BJ (cell line): ENCODE measurements around the gene SERPINC1. TPM values are rescaled to one million over a fixed set of nuclear protein-coding genes. Genes with fewer than 3 reads are reported as not detected.

Experiments used
- CTCF ChIA-PET: fragments of 350-600 bp; formaldehyde crosslinking; extraction: SDS; loops from one replicate; lab custom pipeline; 2021; ENCODE audit warnings: antibody characterized with exemption, inconsistent platforms; lab: Yijun Ruan, JAX
- POLR2A ChIA-PET: fragments of 300-600 bp; sonication (Branson Sonifier 250); formaldehyde crosslinking; extraction: SDS; loops from one replicate; lab custom pipeline; 2021; ENCODE audit warnings: antibody characterized with exemption; lab: Charles Lee
- DNase-seq: peaks from one replicate; pipeline ENCODE4 v3.0.0-alpha.2; 2011; ENCODE audit warnings: low read depth
- H3K27me3 ChIP-seq: 2 replicates; pipeline ENCODE4 v1.6.0; 2011; ENCODE audit warnings: low read length; ENCODE audit not compliant: control insufficient read depth, insufficient read depth
- H3K36me3 ChIP-seq: 2 replicates; pipeline ENCODE4 v1.5.1; 2011; ENCODE audit warnings: low read length; ENCODE audit not compliant: control insufficient read depth, insufficient read depth
- H3K4me3 ChIP-seq: 2 replicates; pipeline ENCODE4 v1.5.1; 2011; ENCODE audit warnings: low read depth, mild to moderate bottlenecking, control low read depth, low read length
- CTCF ChIP-seq: IDR thresholded peaks from 2 replicates; pipeline ENCODE4 v1.5.1; 2011; ENCODE audit warnings: low read depth, mild to moderate bottlenecking, control low read depth, inconsistent platforms, low read length, moderate library complexity; ENCODE audit not compliant: insufficient read depth
- polyA plus RNA-seq: library from polyadenylated mRNA; depleted of rRNA; stranded (reverse); fragments of >200 nt; gene quantifications from 2 replicates; pipeline ENCODE4 v1.2.3, GENCODE V29; 2011

SERPINC1 gene
- polyA plus RNA-seq, 1 experiment = 0.05 TPM

GRCh38 chr1:173870252-173871075, 46.7 kb downstream of the SERPINC1 start:
- ChIA-PET POLR2A (no interaction called here), CTCF (interaction anchor here (1.3 to 1.5 kb wide), 2 partner anchors 12 to 19 kb away, joined by 3 to 4 read pairs; no protein-coding TSS in a partner anchor)
- Histone ChIP-seq H3K27me3 (no peaks in the 10 kb centered on the region), H3K4me3 (no peak overlapping the region), H3K36me3 (peaks cover 2% of the 10 kb centered on the region)
- no peak for DNase-seq
- TF ChIP-seq CTCF = no peak

- POLR2A ChIA-PET = interaction anchor here (0.7 kb wide), 1 partner anchor 940 kb away, joined by 3 read pairs; no protein-coding TSS in a partner anchor
Measured at GRCh38 chr1:173869021-173869359, 48.1 kb downstream of the SERPINC1 start.

GRCh38 chr1:173868266-173869020, 48.7 kb downstream of the SERPINC1 start, which contains the start of gene ZBTB37:
Gene ZBTB37, plus strand, starts transcription at chr1:173868380. Its CDS starts 1,846 bp downstream, at chr1:173870226.
- CTCF ChIA-PET = interaction anchor here (0.7 kb wide), 2 partner anchors 570 to 1125 kb away, joined by 3 read pairs; no protein-coding TSS in a partner anchor
- POLR2A ChIA-PET = interaction anchor here (0.6 to 0.7 kb wide), 5 partner anchors 242 to 940 kb away, joined by 3 to 4 read pairs (median 3); no protein-coding TSS in a partner anchor
- DNase-seq = no peak
- TF ChIP-seq CTCF = no peak
- no peaks in the 10 kb centered on the region for H3K27me3 ChIP-seq
- H3K4me3 ChIP-seq = peak within 1 kb of the TSS; percentile 65
- H3K36me3 ChIP-seq = peaks cover 5% of the 10 kb centered on the region

More at GRCh38 chr1:173869021-173869359, 48.1 kb downstream of the SERPINC1 start:
- H3K36me3 ChIP-seq = peaks cover 4% of the 10 kb centered on the region
- TF ChIP-seq CTCF = no peak
- H3K4me3 ChIP-seq = peak overlapping the region; percentile 65
- CTCF ChIA-PET = interaction anchor here (1.5 kb wide), 1 partner anchor 13 kb away, joined by 3 read pairs; no protein-coding TSS in a partner anchor
- no peak for DNase-seq
- H3K27me3 ChIP-seq = no peaks in the 10 kb centered on the region

GRCh38 chr1:173867753-173868265, 49.3 kb downstream of the SERPINC1 start, which contains the start of gene GAS5:
Gene GAS5, minus strand, starts transcription at chr1:173867989.
- peak; percentile 98 for DNase-seq
- no peak for TF ChIP-seq CTCF
- peak within 1 kb of the TSS; percentile 65 for H3K4me3 ChIP-seq
- H3K27me3 ChIP-seq = no peaks in the 10 kb centered on the region
- ChIA-PET CTCF (interaction anchor here (0.7 kb wide), 2 partner anchors 570 to 1124 kb away, joined by 3 read pairs; no protein-coding TSS in a partner anchor), POLR2A (interaction anchor here (0.6 to 0.7 kb wide), 4 partner anchors 241 to 474 kb away, joined by 3 to 4 read pairs (median 4); no protein-coding TSS in a partner anchor)
- peaks cover 9% of the 10 kb centered on the region for H3K36me3 ChIP-seq
